ENCODE results near the gene NACA2. TPM values are rescaled to one million over a fixed set of nuclear protein-coding genes. Genes with fewer than 3 reads are reported as not detected.

The NACA2 gene
- total and polyA plus RNA-seq, 2 of the 13 experiments (the other 11 are each of a cell fraction or from before 2014, with no cell fraction given) = 0.21 TPM; not detected in 1

DNA sequence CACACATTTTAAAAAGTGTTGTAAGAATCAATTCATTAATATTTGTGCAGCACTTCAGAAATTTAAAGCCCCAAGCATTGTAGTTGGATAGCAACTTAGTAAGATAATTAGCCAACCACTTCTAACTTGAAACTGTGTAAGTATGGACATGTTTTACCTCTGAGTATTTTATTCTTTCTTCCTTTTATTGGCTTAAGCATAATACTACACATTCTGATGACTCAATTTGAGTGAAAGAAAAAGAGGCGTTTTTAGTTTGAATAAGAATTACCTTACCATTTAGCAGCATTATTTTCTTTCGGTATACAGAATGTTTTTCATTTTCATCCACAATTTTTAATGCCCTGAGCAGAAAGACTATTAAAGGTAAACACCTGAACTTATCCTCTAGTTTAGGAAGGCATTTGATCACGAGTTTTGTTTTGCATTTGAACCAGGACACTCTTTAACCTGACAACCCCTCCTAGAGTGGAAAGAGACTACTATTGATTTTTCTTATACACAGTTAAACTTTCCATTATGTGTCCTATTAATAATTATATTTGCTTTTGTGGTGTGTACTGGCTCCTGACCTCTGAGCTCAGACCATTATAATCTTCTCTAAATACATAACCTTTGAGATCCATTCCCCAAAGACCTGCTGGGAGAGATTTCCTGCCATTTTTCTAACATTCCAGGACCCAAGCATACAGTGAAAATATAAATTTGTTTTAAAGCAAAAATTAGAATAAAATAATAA is 9.2 kb downstream of the NACA2 start (continued):
- TF ChIP-seq KAT2B (IDR thresholded peaks at IDR 0.05; ENCODE audit: borderline replicate concordance, low read depth, low read length) = 0 out of 2 replicates have a peak, but pooled peaks have one; percentile 40
- TF ChIP-seq, protein P1, sequence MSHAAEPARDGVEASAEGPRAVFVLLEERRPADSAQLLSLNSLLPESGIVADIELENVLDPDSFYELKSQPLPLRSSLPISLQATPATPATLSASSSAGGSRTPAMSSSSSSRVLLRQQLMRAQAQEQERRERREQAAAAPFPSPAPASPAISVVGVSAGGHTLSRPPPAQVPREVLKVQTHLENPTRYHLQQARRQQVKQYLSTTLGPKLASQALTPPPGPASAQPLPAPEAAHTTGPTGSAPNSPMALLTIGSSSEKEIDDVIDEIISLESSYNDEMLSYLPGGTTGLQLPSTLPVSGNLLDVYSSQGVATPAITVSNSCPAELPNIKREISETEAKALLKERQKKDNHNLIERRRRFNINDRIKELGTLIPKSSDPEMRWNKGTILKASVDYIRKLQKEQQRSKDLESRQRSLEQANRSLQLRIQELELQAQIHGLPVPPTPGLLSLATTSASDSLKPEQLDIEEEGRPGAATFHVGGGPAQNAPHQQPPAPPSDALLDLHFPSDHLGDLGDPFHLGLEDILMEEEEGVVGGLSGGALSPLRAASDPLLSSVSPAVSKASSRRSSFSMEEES (CRISPR knock-in tag; IDR thresholded peaks at IDR 0.05) = peak; percentile 64; the same call in 1 of the 2 replicates
- no peak for TF ChIP-seq FOXP1 (IDR thresholded peaks at IDR 0.05)
- peak; percentile 58; the same call in 1 of the 2 replicates for TF ChIP-seq FOXP1 (CRISPR knock-in tag; IDR thresholded peaks at IDR 0.05)
- no peak for TF ChIP-seq ZNF329 (CRISPR knock-in tag; IDR thresholded peaks at IDR 0.05; ENCODE audit: low read depth)
- peak; percentile 66 for TF ChIP-seq FOXA3 (CRISPR knock-in tag; IDR thresholded peaks at IDR 0.05)
- peak; percentile 23; the same call in 1 of the 2 replicates for TF ChIP-seq RXRB (CRISPR knock-in tag; IDR thresholded peaks at IDR 0.05; ENCODE audit: borderline replicate concordance)
- peak; percentile 50; the same call in 1 of the 2 replicates for TF ChIP-seq SALL1 (CRISPR knock-in tag; IDR thresholded peaks at IDR 0.05)
- no peak for TF ChIP-seq ZIK1 (CRISPR knock-in tag; IDR thresholded peaks at IDR 0.05; ENCODE audit: borderline replicate concordance, low read depth)
- TF ChIP-seq SAP130 (CRISPR knock-in tag; IDR thresholded peaks at IDR 0.05; ENCODE audit: low read depth) = 0 out of 2 replicates have a peak, but pooled peaks have one; percentile 16
- TF ChIP-seq BCL6 (CRISPR knock-in tag; IDR thresholded peaks at IDR 0.05) = peak; percentile 49; the same call in 1 of the 2 replicates
- TF ChIP-seq ZSCAN29 (CRISPR knock-in tag; conservative IDR thresholded peaks at IDR 0.05) = no peak
- TF ChIP-seq PHF21A (CRISPR knock-in tag; IDR thresholded peaks at IDR 0.05) = 0 out of 2 replicates have a peak, but pooled peaks have one; percentile 35
- peak; percentile 52 for TF ChIP-seq CREM (IDR thresholded peaks at IDR 0.05)
- TF ChIP-seq CREM (CRISPR knock-in tag; IDR thresholded peaks at IDR 0.05) = no peak
- peak; percentile 24; the same call in 1 of the 2 replicates for TF ChIP-seq FOXO1 (CRISPR knock-in tag; IDR thresholded peaks at IDR 0.05)
- TF ChIP-seq, protein P2, sequence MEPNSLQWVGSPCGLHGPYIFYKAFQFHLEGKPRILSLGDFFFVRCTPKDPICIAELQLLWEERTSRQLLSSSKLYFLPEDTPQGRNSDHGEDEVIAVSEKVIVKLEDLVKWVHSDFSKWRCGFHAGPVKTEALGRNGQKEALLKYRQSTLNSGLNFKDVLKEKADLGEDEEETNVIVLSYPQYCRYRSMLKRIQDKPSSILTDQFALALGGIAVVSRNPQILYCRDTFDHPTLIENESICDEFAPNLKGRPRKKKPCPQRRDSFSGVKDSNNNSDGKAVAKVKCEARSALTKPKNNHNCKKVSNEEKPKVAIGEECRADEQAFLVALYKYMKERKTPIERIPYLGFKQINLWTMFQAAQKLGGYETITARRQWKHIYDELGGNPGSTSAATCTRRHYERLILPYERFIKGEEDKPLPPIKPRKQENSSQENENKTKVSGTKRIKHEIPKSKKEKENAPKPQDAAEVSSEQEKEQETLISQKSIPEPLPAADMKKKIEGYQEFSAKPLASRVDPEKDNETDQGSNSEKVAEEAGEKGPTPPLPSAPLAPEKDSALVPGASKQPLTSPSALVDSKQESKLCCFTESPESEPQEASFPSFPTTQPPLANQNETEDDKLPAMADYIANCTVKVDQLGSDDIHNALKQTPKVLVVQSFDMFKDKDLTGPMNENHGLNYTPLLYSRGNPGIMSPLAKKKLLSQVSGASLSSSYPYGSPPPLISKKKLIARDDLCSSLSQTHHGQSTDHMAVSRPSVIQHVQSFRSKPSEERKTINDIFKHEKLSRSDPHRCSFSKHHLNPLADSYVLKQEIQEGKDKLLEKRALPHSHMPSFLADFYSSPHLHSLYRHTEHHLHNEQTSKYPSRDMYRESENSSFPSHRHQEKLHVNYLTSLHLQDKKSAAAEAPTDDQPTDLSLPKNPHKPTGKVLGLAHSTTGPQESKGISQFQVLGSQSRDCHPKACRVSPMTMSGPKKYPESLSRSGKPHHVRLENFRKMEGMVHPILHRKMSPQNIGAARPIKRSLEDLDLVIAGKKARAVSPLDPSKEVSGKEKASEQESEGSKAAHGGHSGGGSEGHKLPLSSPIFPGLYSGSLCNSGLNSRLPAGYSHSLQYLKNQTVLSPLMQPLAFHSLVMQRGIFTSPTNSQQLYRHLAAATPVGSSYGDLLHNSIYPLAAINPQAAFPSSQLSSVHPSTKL (CRISPR knock-in tag; IDR thresholded peaks at IDR 0.05) = peak; percentile 53; the same call in 1 of the 2 replicates
- TF ChIP-seq MIXL1 (CRISPR knock-in tag; IDR thresholded peaks at IDR 0.05) = peak; percentile 80
- peak; percentile 66 for TF ChIP-seq TEAD3 (CRISPR knock-in tag; optimal IDR thresholded peaks at IDR 0.05; ENCODE audit: borderline replicate concordance)
- TF ChIP-seq, protein P3, sequence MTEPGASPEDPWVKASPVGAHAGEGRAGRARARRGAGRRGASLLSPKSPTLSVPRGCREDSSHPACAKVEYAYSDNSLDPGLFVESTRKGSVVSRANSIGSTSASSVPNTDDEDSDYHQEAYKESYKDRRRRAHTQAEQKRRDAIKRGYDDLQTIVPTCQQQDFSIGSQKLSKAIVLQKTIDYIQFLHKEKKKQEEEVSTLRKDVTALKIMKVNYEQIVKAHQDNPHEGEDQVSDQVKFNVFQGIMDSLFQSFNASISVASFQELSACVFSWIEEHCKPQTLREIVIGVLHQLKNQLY (CRISPR knock-in tag; IDR thresholded peaks at IDR 0.05) = peak; percentile 46; the same call in 1 of the 2 replicates
- peak; percentile 18; the same call in 1 of the 2 replicates for TF ChIP-seq SOX13 (IDR thresholded peaks at IDR 0.05)
- peak in 1 of 2 experiments; percentile 72; a peak in 1 of 4 replicates for TF ChIP-seq SOX13 (CRISPR knock-in tag; conservative IDR thresholded peaks at IDR 0.05 in 1 of 2, IDR thresholded peaks at IDR 0.05 in 1 of 2)
- TF ChIP-seq, protein P4, sequence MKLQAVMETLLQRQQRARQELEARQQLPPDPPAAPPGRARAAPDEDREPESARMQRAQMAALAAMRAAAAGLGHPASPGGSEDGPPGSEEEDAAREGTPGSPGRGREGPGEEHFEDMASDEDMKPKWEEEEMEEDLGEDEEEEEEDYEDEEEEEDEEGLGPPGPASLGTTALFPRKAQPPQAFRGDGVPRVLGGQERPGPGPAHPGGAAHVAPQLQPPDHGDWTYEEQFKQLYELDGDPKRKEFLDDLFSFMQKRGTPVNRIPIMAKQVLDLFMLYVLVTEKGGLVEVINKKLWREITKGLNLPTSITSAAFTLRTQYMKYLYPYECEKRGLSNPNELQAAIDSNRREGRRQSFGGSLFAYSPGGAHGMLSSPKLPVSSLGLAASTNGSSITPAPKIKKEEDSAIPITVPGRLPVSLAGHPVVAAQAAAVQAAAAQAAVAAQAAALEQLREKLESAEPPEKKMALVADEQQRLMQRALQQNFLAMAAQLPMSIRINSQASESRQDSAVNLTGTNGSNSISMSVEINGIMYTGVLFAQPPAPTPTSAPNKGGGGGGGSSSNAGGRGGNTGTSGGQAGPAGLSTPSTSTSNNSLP (IDR thresholded peaks at IDR 0.05; ENCODE audit: low read depth, low read length) = peak; percentile 84
- peak; percentile 17; the same call in 1 of the 2 replicates for TF ChIP-seq NCOA2 (CRISPR knock-in tag; IDR thresholded peaks at IDR 0.05)
- no peak for TF ChIP-seq TRIM24 (CRISPR knock-in tag; IDR thresholded peaks at IDR 0.05)

Data from HepG2 (cell line).